C4-2B (cell line): Measurements from ENCODE around the gene PROK1.
A peak's percentile ranks its signal among the peaks of the same experiment; 100 is the strongest.

Source experiments
- H3K27ac ChIP-seq: fragments of 450-650 bp; 2 replicates; pipeline ENCODE4 v1.5.1; 2017
- CTCF ChIP-seq: fragments of 450-650 bp; conservative IDR thresholded peaks from 2 replicates; pipeline ENCODE4 v1.5.1; 2017; ENCODE audit warnings: mild to moderate bottlenecking
- ZFX ChIP-seq: fragments of 450-650 bp; IDR thresholded peaks from 2 replicates; pipeline ENCODE4 v1.6.1; 2017

PROK1 gene

DNA sequence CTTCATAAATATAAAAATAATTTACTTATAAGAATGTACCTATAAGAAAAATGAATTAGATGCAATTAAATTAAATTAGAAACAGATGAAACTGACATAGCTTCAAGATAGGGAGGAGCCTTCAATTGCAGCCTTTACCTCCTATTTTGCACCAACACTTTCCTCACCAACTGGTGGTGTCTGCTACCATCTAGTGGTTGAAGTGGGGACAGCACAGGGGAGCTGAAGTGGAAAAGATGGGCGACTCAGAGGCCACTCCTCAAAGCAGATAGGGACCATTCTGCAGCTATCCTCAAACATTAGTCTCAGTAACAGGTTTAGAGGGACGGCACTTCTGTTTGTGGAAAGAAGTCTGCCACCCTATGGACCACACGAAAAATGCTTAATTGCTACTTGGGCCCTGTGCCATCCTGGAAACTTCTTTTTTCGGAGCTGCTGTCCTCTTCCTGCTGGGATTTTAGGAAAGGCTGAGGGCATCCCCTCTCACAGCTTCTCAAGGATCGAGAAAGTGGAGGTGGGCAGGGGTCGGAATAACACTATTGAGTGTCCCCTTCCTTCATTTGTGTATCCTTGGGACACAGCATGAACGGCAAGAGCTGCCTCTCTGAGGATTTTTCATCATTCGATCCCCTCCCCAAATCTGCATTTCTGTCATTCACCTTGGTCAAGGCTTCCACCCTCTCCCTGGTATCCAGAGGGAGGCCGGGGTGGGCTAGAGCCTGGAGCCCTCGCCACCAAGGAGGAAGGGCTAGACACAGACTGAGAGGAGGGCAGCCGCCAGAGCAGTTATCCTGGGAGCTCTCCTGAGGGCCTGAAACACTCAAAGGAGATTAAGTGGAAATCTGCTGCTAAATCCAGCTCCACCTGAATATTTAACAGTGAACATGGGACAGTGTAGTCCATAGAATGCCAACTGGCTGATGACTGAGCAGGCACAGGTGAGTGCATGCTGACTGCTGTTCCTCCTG is 9.6 kb downstream of the PROK1 start:
- H3K27ac ChIP-seq = no peak overlapping the region
- TF ChIP-seq CTCF = peak; percentile 96
- TF ChIP-seq ZFX = no peak

- H3K27ac ChIP-seq = no peak overlapping the region
- no peak for TF ChIP-seq ZFX
- TF ChIP-seq CTCF = no peak
Observed at GRCh38 chr1:110462093-110462492, 11.1 kb downstream of the PROK1 start.

- TF ChIP-seq ZFX (no peak), CTCF (no peak)
- no peak overlapping the region for H3K27ac ChIP-seq
Observed at GRCh38 chr1:110462964-110463363, 12.0 kb downstream of the PROK1 start.

- no peak for TF ChIP-seq CTCF
- TF ChIP-seq ZFX = no peak
- H3K27ac ChIP-seq = no peak overlapping the region
Observed at GRCh38 chr1:110463725-110464124, 12.8 kb downstream of the PROK1 start.

GRCh38 chr1:110464340-110464739 is 13.4 kb downstream of the PROK1 start:
- TF ChIP-seq ZFX (no peak), CTCF (no peak)
- no peak overlapping the region for H3K27ac ChIP-seq

DNA sequence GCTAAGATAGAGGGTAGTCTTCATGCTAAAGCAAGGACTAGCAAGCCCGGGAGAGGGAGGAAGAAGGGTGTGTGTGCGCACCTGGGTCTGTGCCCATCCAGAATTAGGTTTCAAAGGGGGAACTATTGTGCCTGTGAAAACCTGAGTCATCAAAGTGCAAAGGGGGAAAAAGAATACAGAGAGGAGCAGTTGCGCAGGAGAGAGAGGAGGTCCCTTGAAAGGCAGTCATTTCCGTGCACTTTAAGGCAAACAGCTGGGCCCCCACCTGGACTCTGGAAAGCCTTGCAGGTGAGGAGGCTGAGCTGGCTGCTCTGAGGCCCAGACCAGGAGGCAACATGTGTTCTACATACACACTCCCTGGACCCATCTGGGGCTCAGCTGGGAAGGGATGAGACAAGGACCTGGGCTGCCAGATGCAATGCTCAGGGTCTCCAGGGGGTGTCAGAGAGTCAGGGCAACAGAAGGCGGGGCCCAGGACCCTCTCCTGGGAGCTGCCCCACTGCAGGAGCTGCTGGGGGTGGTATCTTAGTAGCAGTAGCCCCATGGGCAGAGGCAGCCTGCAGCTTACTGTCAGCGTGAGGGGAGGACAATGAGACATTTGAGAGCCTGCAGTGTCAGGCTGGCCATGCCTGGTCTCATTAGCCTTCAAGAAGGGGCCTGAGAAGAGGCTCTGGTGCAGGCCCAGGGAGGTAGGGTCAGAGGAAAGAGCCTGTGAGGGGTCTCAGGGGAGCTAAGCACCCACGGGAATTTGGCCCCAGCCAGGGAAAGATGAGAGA is 14.3 kb downstream of the PROK1 start:
- no peak overlapping the region for H3K27ac ChIP-seq
- TF ChIP-seq CTCF (no peak), ZFX (no peak)

- no peak overlapping the region for H3K27ac ChIP-seq
- TF ChIP-seq ZFX (no peak), CTCF (no peak)
Observed at GRCh38 chr1:110465814-110466380, 14.9 kb downstream of the PROK1 start.
